Activated CD8-positive, alpha-beta T cell treated with anti-CD3 and anti-CD28 coated beads for 36 hours (primary cell): ENCODE measurements around the gene KIF24. TPM values are rescaled to one million over a fixed set of nuclear protein-coding genes. Genes with fewer than 3 reads are reported as not detected.
A peak's percentile ranks its signal among the peaks of the same experiment; 100 is the strongest.
"Not testable (repeated sequence)": the region's sequence is repeated elsewhere in the genome, so short reads cannot be mapped to it uniquely, and the experiment has no call there.

Experiments
- ATAC-seq: fragments of 200-7000 bp; cut with Tn5 transposase; one replicate; pipeline ENCODE4 v1.10.0; 2021; ENCODE audit warnings: mild to moderate bottlenecking, moderate library complexity
- CTCF ChIA-PET: fragments of 350-600 bp; sonication (Branson Sonifier 250); formaldehyde crosslinking; loops from one replicate; lab custom pipeline; 2021; ENCODE audit warnings: antibody characterized with exemption; lab: Charles Lee
- POLR2A ChIA-PET: fragments of 350-600 bp; sonication (Branson Sonifier 250); formaldehyde crosslinking; loops from one replicate; lab custom pipeline; 2021; ENCODE audit warnings: antibody characterized with exemption; lab: Charles Lee
- DNase-seq: peaks from one replicate; pipeline ENCODE4 v3.0.0-alpha.2; 2020
- H3K27ac Mint-ChIP-seq: one replicate; pipeline ENCODE4 v1.8.0; 2021; ENCODE audit warnings: mild to moderate bottlenecking, mixed read lengths
- H3K27me3 Mint-ChIP-seq: one replicate; pipeline ENCODE4 v1.8.0; 2021; ENCODE audit warnings: mixed read lengths
- H3K36me3 Mint-ChIP-seq: one replicate; pipeline ENCODE4 v1.8.0; 2021; ENCODE audit warnings: low read depth, mixed read lengths
- H3K4me1 Mint-ChIP-seq: one replicate; pipeline ENCODE4 v1.8.0; 2021; ENCODE audit warnings: low read depth, mixed read lengths
- H3K4me3 Mint-ChIP-seq: one replicate; pipeline ENCODE4 v1.8.0; 2021; ENCODE audit warnings: mild to moderate bottlenecking, moderate library complexity, mixed read lengths
- H3K9me3 Mint-ChIP-seq: one replicate; pipeline ENCODE4 v1.8.0; 2021; ENCODE audit warnings: mixed read lengths
- CTCF ChIP-seq: fragments of 200-600 bp; IDR thresholded peaks from one replicate; pipeline ENCODE4 v1.8.0; 2022; ENCODE audit warnings: antibody characterized with exemption, mild to moderate bottlenecking
- intact Hi-C: fragments of 100-400 bp; cut with micrococcal nuclease; formaldehyde crosslinking; loops from one replicate; pipeline ENCODE4 v1.10.0; 2022
- total RNA-seq, 2 experiments: library from RNA; stranded (reverse); gene quantifications; one replicate each; pipeline ENCODE4 v1.2.3, GENCODE V29; 2021

Gene KIF24
- total RNA-seq, 2 experiments from 2014 or later: 5.8 to 5.9 TPM

- Mint-ChIP-seq H3K27ac (no peak overlapping the region), H3K9me3 (peaks cover 7% of the 10 kb centered on the region), H3K4me3 (no peak overlapping the region), H3K27me3 (no peaks in the 10 kb centered on the region), H3K4me1 (peaks cover 12% of the 10 kb centered on the region), H3K36me3 (peaks cover 29% of the 10 kb centered on the region)
- POLR2A ChIA-PET: no interaction called here
- DNase-seq: no peak
- CTCF ChIA-PET: no interaction called here
- intact Hi-C loops: loop anchor here (10.0 kb wide), 1 partner anchor 326 kb away; the partner anchor contains the start of gene UBAP2
- TF ChIP-seq CTCF: no peak
- ATAC-seq: peak; percentile 63
These were observed 41.4 kb upstream of the KIF24 start for GRCh38 chr9:34370335-34370969.

- ChIA-PET POLR2A (no interaction called here), CTCF (interaction anchor here (1.2 kb wide), 1 partner anchor 31 kb away, joined by 3 read pairs; no protein-coding TSS in a partner anchor)
- intact Hi-C loops: loop anchor here (10.0 kb wide), 1 partner anchor 325 kb away; the partner anchor contains the start of gene UBAP2
- H3K4me3 Mint-ChIP-seq: no peak overlapping the region
- no peaks in the 10 kb centered on the region for H3K27me3 Mint-ChIP-seq
- H3K36me3 Mint-ChIP-seq: peaks cover 29% of the 10 kb centered on the region
- peaks cover 8% of the 10 kb centered on the region for H3K4me1 Mint-ChIP-seq
- ATAC-seq (no peak), DNase-seq (no peak)
- H3K9me3 Mint-ChIP-seq: peaks cover 7% of the 10 kb centered on the region
- H3K27ac Mint-ChIP-seq: peak overlapping the region; percentile 7
- no peak for TF ChIP-seq CTCF
These were observed 40.6 kb upstream of the KIF24 start for GRCh38 chr9:34369636-34370035.

- ATAC-seq, POLR2A ChIA-PET, DNase-seq, H3K9me3 Mint-ChIP-seq, H3K27me3 Mint-ChIP-seq, H3K27ac Mint-ChIP-seq, H3K4me3 Mint-ChIP-seq, intact Hi-C loops: not testable (repeated sequence)
- H3K4me1 Mint-ChIP-seq: peaks cover 14% of the 10 kb centered on the region
- CTCF ChIA-PET: interaction anchor here (0.7 to 1.7 kb wide), 3 partner anchors 10 to 35 kb away, joined by 3 read pairs; no protein-coding TSS in a partner anchor
- peaks cover 29% of the 10 kb centered on the region for H3K36me3 Mint-ChIP-seq
These were observed 39.7 kb upstream of the KIF24 start for GRCh38 chr9:34368796-34369195.

GRCh38 chr9:34367751-34368410 lies 38.8 kb upstream of the KIF24 start:
- CTCF ChIA-PET: interaction anchor here (1.3 to 1.7 kb wide), 2 partner anchors 34 to 36 kb away, joined by 3 read pairs; no protein-coding TSS in a partner anchor
- H3K36me3 Mint-ChIP-seq: peaks cover 27% of the 10 kb centered on the region
- H3K27me3 Mint-ChIP-seq, intact Hi-C loops, H3K4me3 Mint-ChIP-seq, H3K9me3 Mint-ChIP-seq, DNase-seq, ATAC-seq, H3K27ac Mint-ChIP-seq, POLR2A ChIA-PET: not testable (repeated sequence)
- peaks cover 17% of the 10 kb centered on the region for H3K4me1 Mint-ChIP-seq

DNA sequence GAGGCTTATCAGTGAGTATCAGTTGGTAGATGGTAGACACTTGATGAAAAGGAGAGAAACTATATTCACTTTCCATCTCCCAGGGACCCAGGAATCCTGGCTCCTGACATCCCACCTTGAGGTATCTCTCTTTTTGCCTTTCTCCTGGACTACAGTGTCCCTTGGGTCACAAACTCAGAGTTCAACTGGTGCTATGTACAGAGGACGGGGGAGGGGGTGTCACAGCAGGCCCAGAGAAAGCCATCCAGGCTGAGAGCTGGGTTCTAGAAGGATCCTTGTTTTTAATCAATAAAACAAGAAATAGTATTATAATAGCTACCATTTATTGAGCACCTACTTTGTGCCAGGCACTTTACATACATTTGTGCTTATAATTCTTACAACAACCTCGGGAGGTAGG lies 37.3 kb upstream of the KIF24 start:
- Mint-ChIP-seq H3K36me3 (peaks cover 18% of the 10 kb centered on the region), H3K4me3 (no peak overlapping the region), H3K27ac (no peak overlapping the region), H3K4me1 (peaks cover 17% of the 10 kb centered on the region), H3K9me3 (peaks cover 7% of the 10 kb centered on the region), H3K27me3 (no peaks in the 10 kb centered on the region)
- intact Hi-C loops: no loop called here
- ChIA-PET CTCF (interaction anchor here (0.8 to 1.9 kb wide), 2 partner anchors 37 to 114 kb away, joined by 3 to 4 read pairs; no protein-coding TSS in a partner anchor), POLR2A (no interaction called here)
- no peak for ATAC-seq
- DNase-seq: no peak
- TF ChIP-seq CTCF: no peak
